Mesendoderm (in vitro differentiated cells): ENCODE results near the gene ZNF771.
A peak's percentile ranks its signal among the peaks of the same experiment; 100 is the strongest.
"Not testable (repeated sequence)": the region's sequence is repeated elsewhere in the genome, so short reads cannot be mapped to it uniquely, and the experiment has no call there.

Experiments used
- DNase-seq: peaks from one replicate; pipeline ENCODE4 v3.0.0; 2013
- H2AK5ac ChIP-seq: 2 replicates; pipeline ENCODE4 v1.6.1; 2013; ENCODE audit warnings: low read length, inconsistent platforms
- H2BK120ac ChIP-seq: 2 replicates; pipeline ENCODE4 v1.6.1; 2013; ENCODE audit warnings: low read depth, mild to moderate bottlenecking, low read length, moderate library complexity, mixed read lengths
- H2BK15ac ChIP-seq: replicated peaks from 2 replicates; pipeline ENCODE4 v1.6.1; 2013; ENCODE audit warnings: low read depth, mild to moderate bottlenecking, moderate library complexity
- H2BK5ac ChIP-seq: 2 replicates; pipeline ENCODE4 v1.6.1; 2013; ENCODE audit warnings: low read length, inconsistent platforms
- H3K18ac ChIP-seq: 2 replicates; pipeline ENCODE4 v1.6.1; 2013; ENCODE audit warnings: mild to moderate bottlenecking, low read length, mixed read lengths
- H3K23ac ChIP-seq: one replicate; pipeline ENCODE4 v1.6.1; 2013; ENCODE audit warnings: low read length
- H3K27ac ChIP-seq: 2 replicates; pipeline ENCODE4 v1.5.1; 2013; ENCODE audit warnings: low read depth, mild to moderate bottlenecking, inconsistent platforms, low read length, moderate library complexity
- H3K27me3 ChIP-seq: 2 replicates; pipeline ENCODE4 v1.6.1; 2013; ENCODE audit warnings: low read length, control low read depth, mild to moderate bottlenecking, inconsistent platforms; ENCODE audit not compliant: insufficient read depth, poor library complexity
- H3K36me3 ChIP-seq: 2 replicates; pipeline ENCODE4 v1.6.1; 2013; ENCODE audit warnings: low read length, inconsistent platforms; ENCODE audit not compliant: control insufficient read depth, insufficient read depth
- H3K4ac ChIP-seq: one replicate; pipeline ENCODE4 v1.6.1; 2013; ENCODE audit warnings: low read depth, mild to moderate bottlenecking, low read length, moderate library complexity
- H3K4me1 ChIP-seq: 2 replicates; pipeline ENCODE4 v1.6.1; 2013; ENCODE audit warnings: low read depth, low read length, inconsistent platforms; ENCODE audit not compliant: control insufficient read depth
- H3K4me2 ChIP-seq: 2 replicates; pipeline ENCODE4 v1.6.1; 2013; ENCODE audit warnings: low read length
- H3K4me3 ChIP-seq: 2 replicates; pipeline ENCODE4 v1.5.1; 2013; ENCODE audit warnings: mild to moderate bottlenecking, low read length
- H3K56ac ChIP-seq: one replicate; pipeline ENCODE4 v1.6.1; 2013; ENCODE audit warnings: low read length
- H3K79me1 ChIP-seq: 2 replicates; pipeline ENCODE4 v1.6.1; 2013; ENCODE audit warnings: low read length, inconsistent platforms
- H3K79me2 ChIP-seq: 2 replicates; pipeline ENCODE4 v1.6.1; 2013; ENCODE audit warnings: mild to moderate bottlenecking, low read length; ENCODE audit not compliant: control insufficient read depth, insufficient read depth
- H3K9ac ChIP-seq: 2 replicates; pipeline ENCODE4 v1.6.1; 2013; ENCODE audit warnings: low read length, inconsistent platforms
- H4K5ac ChIP-seq: one replicate; pipeline ENCODE4 v1.6.1; 2013; ENCODE audit warnings: low read length
- H4K8ac ChIP-seq: one replicate; pipeline ENCODE4 v1.6.1; 2013; ENCODE audit warnings: low read depth, mild to moderate bottlenecking, control low read depth, low read length, moderate library complexity
- WGBS: extraction: QIAGEN DNeasy Blood & Tissue Kit; methylation state at CpG from one replicate; pipeline ENCODE4 v1.1.7; 2013; ENCODE audit warnings: low lambda C conversion rate, missing lambda C conversion rate; ENCODE audit not compliant: insufficient coverage; ENCODE audit errors: extremely low coverage; 5-methylcytosine and 5-hydroxymethylcytosine counted together

Gene ZNF771

DNA sequence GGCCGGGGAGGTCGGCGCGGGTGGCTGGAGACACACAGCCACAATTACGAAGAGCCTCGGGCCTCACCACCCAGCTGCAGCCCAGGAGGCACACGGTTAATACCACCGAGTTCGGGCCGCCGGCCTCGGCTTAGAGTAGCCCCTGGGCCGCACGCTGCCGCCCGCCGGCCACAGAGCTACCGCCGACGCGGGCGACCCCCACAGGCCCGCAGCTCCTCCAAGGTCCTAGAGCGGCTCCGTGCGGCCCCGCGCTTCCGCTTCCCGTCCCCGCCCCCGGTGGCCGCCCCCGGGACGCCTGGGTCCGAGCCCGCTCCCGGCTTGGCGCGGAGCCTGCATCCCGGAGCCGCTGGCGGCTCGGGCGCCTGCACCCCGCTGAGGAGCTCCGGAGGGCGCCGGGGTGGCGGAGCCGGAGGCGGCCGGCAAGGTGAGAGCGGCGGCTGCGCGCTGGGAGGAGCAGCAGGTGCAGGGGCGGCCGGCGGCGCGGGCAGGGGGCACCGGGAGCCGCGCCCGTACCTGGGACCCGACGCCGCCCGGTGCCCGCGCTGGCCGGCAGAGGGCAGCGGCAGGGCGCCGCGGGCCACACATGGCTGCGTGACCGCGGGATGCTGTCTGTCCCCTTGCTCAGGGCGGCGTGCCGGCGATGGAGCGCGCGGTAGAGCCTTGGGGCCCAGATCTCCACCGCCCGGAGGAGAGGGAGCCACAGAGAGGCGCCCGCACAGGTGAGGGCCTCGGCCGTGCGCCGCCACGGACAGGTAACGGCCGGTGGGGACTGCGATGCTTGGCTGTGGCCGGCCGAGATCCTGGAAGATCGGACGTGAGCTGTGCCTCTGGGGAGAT lies 12.0 kb upstream of the ZNF771 start, which contains the start of gene ZNF48:
Gene ZNF48 (plus strand): TSS at position 266 of the 837 bp plus-strand sequence. CDS start 375 bp downstream, at position 641.
- Histone ChIP-seq H3K4ac (peak within 1 kb of the TSS; percentile 84), H3K79me2 (peaks cover 20% of the 10 kb centered on the region), H4K8ac (peak within 1 kb of the TSS; percentile 91), H3K27me3 (no peaks in the 10 kb centered on the region), H2BK120ac (peak within 1 kb of the TSS; percentile 40), H2AK5ac (peak within 1 kb of the TSS; percentile 62), H3K36me3 (no peaks in the 10 kb centered on the region), H3K56ac (peak within 1 kb of the TSS; percentile 96), H4K5ac (peak within 1 kb of the TSS; percentile 17), H3K79me1 (peaks cover 7% of the 10 kb centered on the region), H3K23ac (peak within 1 kb of the TSS; percentile 32), H3K4me3 (peak within 1 kb of the TSS; percentile 81), H2BK15ac (no peak within 1 kb of the TSS), H2BK5ac (peak within 1 kb of the TSS; percentile 87), H3K18ac (peak within 1 kb of the TSS; percentile 85), H3K27ac (peak within 1 kb of the TSS; percentile 98), H3K9ac (peak within 1 kb of the TSS; percentile 96), H3K4me2 (peak within 1 kb of the TSS; percentile 87), H3K4me1 (no peaks in the 10 kb centered on the region)
- no CpG with 5 or more reads among the region's 103 CpGs for WGBS
- DNase-seq = peak; percentile 92

DNA sequence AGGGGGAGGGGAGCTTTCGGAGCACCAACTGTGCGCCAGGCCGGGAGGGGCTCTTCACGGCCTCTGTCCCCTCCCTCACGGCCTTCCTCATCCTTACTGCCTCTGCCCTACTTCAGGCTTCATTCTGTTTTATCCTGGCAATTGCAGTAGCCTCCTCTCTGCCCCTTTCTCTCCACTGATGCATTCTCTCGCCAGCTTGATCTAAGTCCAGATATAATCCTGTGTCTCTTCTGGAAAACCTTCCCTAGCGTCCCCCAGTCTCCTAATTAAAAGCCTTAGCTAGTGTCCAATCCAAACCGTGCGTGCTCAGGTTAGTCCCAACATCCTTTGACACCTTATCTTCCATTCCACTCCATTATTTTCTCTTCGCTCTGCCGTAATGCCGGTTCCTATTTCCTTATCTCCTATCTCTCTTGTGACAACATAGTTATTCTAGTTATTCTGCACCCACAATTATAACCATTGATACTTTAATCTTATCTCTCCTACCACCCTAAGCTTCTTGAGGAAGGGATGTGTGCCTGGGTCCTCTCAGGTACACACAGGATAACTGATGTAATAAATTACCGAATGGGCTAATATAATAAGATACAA lies 11.3 kb upstream of the ZNF771 start:
- Histone ChIP-seq H2BK120ac (no peak overlapping the region), H3K4me2 (peak overlapping the region; percentile 60), H3K79me1 (peaks cover 7% of the 10 kb centered on the region), H2BK5ac (no peak overlapping the region), H2AK5ac (no peak overlapping the region), H3K27ac (peak overlapping the region; percentile 98), H3K9ac (peak overlapping the region; percentile 96), H3K4me1 (no peaks in the 10 kb centered on the region), H4K5ac (no peak overlapping the region), H3K79me2 (peaks cover 20% of the 10 kb centered on the region), H3K18ac (peak overlapping the region; percentile 85), H3K27me3 (no peaks in the 10 kb centered on the region), H3K23ac (no peak overlapping the region), H3K4ac (peak overlapping the region; percentile 84), H3K36me3 (no peaks in the 10 kb centered on the region), H2BK15ac (no peak overlapping the region), H4K8ac (no peak overlapping the region), H3K56ac (peak overlapping the region; percentile 96), H3K4me3 (peak overlapping the region; percentile 81)
- no CpG with 5 or more reads among the region's 13 CpGs for WGBS
- no peak for DNase-seq

DNA sequence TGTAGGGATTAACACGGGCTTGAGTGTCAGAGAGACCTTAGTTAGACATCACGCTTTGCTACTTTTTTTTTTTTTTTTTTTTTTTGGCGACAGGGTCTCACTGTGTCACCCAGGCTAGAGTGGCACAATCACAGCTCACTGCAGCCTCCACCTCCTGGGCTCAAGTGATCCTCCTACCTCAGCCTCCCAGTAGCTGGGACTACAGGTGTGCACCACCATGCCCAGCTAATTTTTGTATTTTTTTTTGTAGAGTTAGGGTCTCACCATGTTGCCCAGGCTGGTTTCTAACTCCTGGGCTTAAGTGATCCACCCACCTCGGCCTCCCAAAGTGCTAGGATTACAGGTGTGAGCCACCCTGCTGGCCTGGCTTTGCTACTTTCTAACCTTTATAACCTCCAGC lies 10.8 kb upstream of the ZNF771 start:
- H4K8ac ChIP-seq, H3K36me3 ChIP-seq, H2BK120ac ChIP-seq, DNase-seq, H2BK15ac ChIP-seq, H3K4me1 ChIP-seq, H3K4ac ChIP-seq, H3K27ac ChIP-seq, H4K5ac ChIP-seq, H3K23ac ChIP-seq, H2AK5ac ChIP-seq, H3K9ac ChIP-seq, H3K79me1 ChIP-seq, H3K4me2 ChIP-seq, H3K4me3 ChIP-seq, H3K18ac ChIP-seq, H3K56ac ChIP-seq, H3K27me3 ChIP-seq, H2BK5ac ChIP-seq: not testable (repeated sequence)
- peaks cover 20% of the 10 kb centered on the region for H3K79me2 ChIP-seq
- no CpG with 5 or more reads among the region's 4 CpGs for WGBS

DNA sequence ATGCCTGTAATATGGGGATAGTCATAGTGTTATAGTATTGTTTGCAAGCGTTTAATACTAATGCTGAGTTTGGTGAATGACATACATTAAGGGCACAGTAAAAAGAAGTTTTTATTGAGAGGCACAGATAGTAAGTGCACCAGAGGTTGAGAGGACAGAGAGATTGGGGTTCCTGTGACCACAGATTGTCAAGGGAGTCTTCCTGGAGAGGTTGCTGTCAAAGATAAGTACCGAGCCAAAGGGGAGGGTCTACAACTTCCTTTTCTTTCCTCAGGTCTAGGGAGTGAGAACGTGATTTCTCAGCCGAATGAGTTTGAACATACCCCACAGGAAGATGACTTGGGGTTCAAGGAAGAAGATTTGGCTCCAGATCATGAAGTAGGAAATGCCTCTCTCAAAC lies 10.3 kb upstream of the ZNF771 start:
- Histone ChIP-seq H3K4me2 (no peak overlapping the region), H2AK5ac (no peak overlapping the region), H3K79me2 (peaks cover 20% of the 10 kb centered on the region), H3K56ac (no peak overlapping the region), H3K4me3 (no peak overlapping the region), H3K36me3 (no peaks in the 10 kb centered on the region), H3K4ac (no peak overlapping the region), H3K18ac (no peak overlapping the region), H3K27me3 (no peaks in the 10 kb centered on the region), H3K23ac (no peak overlapping the region), H3K9ac (no peak overlapping the region), H4K8ac (no peak overlapping the region), H2BK120ac (no peak overlapping the region), H3K4me1 (no peaks in the 10 kb centered on the region), H2BK5ac (no peak overlapping the region), H3K79me1 (peaks cover 7% of the 10 kb centered on the region), H4K5ac (no peak overlapping the region), H3K27ac (no peak overlapping the region), H2BK15ac (no peak overlapping the region)
- DNase-seq = no peak
- WGBS = no CpG with 5 or more reads among the region's 4 CpGs

DNA sequence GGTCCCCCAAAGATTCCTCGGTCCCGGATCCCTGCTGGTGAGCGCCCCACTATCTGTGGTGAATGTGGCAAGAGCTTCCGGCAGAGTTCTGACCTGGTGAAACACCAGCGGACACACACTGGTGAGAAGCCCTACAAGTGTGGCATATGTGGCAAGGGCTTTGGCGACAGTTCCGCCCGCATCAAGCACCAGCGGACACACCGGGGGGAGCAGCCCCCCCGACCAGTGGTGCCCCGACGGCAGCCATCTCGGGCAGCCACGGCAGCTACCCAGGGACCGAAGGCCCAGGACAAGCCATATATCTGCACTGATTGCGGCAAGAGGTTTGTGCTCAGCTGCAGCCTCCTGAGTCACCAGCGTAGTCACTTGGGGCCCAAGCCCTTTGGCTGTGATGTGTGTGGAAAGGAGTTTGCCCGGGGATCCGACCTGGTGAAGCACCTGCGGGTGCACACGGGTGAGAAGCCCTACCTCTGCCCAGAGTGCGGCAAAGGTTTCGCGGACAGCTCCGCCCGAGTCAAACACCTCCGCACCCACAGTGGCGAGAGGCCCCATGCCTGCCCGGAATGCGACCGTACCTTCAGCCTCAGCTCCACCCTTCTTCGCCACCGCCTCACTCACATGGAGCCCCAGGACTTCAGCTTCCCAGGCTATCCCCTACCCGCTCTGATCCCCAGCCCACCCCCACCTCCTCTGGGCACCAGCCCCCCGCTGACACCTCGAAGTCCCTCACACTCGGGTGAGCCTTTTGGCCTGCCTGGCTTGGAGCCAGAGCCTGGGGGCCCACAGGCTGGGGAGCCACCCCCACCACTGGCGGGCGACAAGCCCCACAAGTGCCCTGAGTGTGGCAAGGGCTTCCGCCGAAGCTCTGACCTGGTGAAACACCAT lies 9.4 kb upstream of the ZNF771 start:
- DNase-seq = no peak
- no peak overlapping the region for H4K5ac ChIP-seq
- H2BK5ac ChIP-seq = no peak overlapping the region
- no peak overlapping the region for H3K4me3 ChIP-seq
- H3K79me2 ChIP-seq = peaks cover 20% of the 10 kb centered on the region
- peaks cover 7% of the 10 kb centered on the region for H3K79me1 ChIP-seq
- H3K9ac ChIP-seq = no peak overlapping the region
- no peak overlapping the region for H3K4me2 ChIP-seq
- H3K23ac ChIP-seq = no peak overlapping the region
- H4K8ac ChIP-seq = no peak overlapping the region
- H2BK120ac ChIP-seq = no peak overlapping the region
- no peak overlapping the region for H2AK5ac ChIP-seq
- WGBS = no CpG with 5 or more reads among the region's 42 CpGs
- no peak overlapping the region for H3K18ac ChIP-seq
- H3K4ac ChIP-seq = no peak overlapping the region
- H3K36me3 ChIP-seq = no peaks in the 10 kb centered on the region
- H3K27ac ChIP-seq = no peak overlapping the region
- H2BK15ac ChIP-seq = no peak overlapping the region
- no peaks in the 10 kb centered on the region for H3K27me3 ChIP-seq
- no peak overlapping the region for H3K56ac ChIP-seq
- no peaks in the 10 kb centered on the region for H3K4me1 ChIP-seq
